NT2/D1 (cell line): ENCODE measurements around the gene NEK2.

Experiments
- DNase-seq: peaks from one replicate; pipeline ENCODE4 v3.0.0-alpha.2; 2011; ENCODE audit warnings: low read depth, low spot score
- H3K27me3 ChIP-seq: 2 replicates; pipeline ENCODE4 v1.6.0; 2011; ENCODE audit warnings: mild to moderate bottlenecking; ENCODE audit not compliant: insufficient read length, insufficient read depth
- H3K36me3 ChIP-seq: 2 replicates; pipeline ENCODE4 v1.6.1; 2011; ENCODE audit warnings: mild to moderate bottlenecking, low read length, mixed read lengths; ENCODE audit not compliant: insufficient read depth, insufficient read length
- H3K4me1 ChIP-seq: 2 replicates; pipeline ENCODE4 v1.5.1; 2011; ENCODE audit not compliant: insufficient read depth, insufficient read length
- H3K4me3 ChIP-seq: 2 replicates; pipeline ENCODE4 v1.5.1; 2011; ENCODE audit warnings: low read depth; ENCODE audit not compliant: insufficient read length
- H3K9ac ChIP-seq: 2 replicates; pipeline ENCODE4 v1.6.0; 2011; ENCODE audit warnings: low read depth; ENCODE audit not compliant: insufficient read length
- H3K9me3 ChIP-seq: 2 replicates; pipeline ENCODE4 v1.5.1; 2011; ENCODE audit warnings: mild to moderate bottlenecking, low read length; ENCODE audit not compliant: insufficient read depth
- SUZ12 ChIP-seq: IDR thresholded peaks from 2 replicates; pipeline ENCODE4 v1.6.1; 2011; ENCODE audit not compliant: insufficient read length, insufficient read depth; ENCODE audit errors: extremely low read depth
- YY1 ChIP-seq: IDR thresholded peaks from 2 replicates; pipeline ENCODE4 v1.6.1; 2011; ENCODE audit not compliant: insufficient read length, insufficient read depth
- ZNF274 ChIP-seq: IDR thresholded peaks from 2 replicates; pipeline ENCODE4 v1.6.1; 2011; ENCODE audit warnings: mild to moderate bottlenecking, low read depth, low read length

NEK2 gene

DNA sequence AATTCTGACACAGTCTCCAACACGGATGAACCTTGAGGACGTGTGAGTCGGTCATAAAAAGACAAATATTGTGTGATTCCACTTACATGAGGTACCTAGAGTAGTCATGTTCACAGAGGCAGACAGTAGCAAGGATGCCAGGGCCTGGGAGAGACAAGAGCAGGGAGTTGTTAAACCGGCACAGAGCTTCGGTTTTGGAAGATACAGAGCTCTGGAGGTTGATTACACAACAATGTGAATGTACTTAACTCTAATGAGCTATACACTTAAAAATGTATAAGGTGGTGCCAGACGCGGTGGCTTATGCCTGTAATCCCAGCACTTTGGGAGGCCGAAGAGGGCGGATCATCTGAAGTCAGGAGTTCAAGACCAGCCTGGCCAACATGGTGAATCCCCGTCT lies 37.8 kb upstream of the NEK2 start:
- Histone ChIP-seq H3K4me3 (no peak overlapping the region), H3K9ac (no peak overlapping the region), H3K9me3 (no peaks in the 10 kb centered on the region), H3K4me1 (peaks cover 4% of the 10 kb centered on the region), H3K27me3 (no peaks in the 10 kb centered on the region), H3K36me3 (no peaks in the 10 kb centered on the region)
- DNase-seq: no peak
- TF ChIP-seq SUZ12 (no peak), ZNF274 (no peak), YY1 (no peak)

DNA sequence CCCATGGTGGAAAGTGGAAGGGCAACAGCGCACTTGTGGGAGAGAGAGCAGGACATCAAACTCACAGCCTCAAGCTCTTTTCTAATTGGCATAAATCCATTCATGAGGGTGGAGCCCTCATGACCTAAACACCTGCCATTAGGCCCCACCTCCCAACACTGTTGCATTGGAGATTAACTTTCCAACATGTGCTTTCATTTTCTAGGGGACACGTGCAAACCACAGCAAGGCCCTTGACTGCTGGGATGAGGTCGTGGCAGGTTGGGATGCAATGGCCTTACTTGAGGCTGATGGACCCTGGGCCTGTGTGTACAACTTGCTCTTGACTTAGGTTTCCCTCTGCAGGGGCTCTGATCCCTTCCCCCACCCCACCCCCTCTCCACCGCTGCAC lies 35.9 kb upstream of the NEK2 start:
- no peaks in the 10 kb centered on the region for H3K36me3 ChIP-seq
- no peak overlapping the region for H3K9ac ChIP-seq
- H3K4me3 ChIP-seq: no peak overlapping the region
- no peaks in the 10 kb centered on the region for H3K27me3 ChIP-seq
- no peaks in the 10 kb centered on the region for H3K9me3 ChIP-seq
- peaks cover 4% of the 10 kb centered on the region for H3K4me1 ChIP-seq
- no peak for TF ChIP-seq SUZ12
- TF ChIP-seq YY1: no peak
- no peak for TF ChIP-seq ZNF274
- DNase-seq: no peak

- no peaks in the 10 kb centered on the region for H3K4me1 ChIP-seq
- no peaks in the 10 kb centered on the region for H3K36me3 ChIP-seq
- H3K4me3 ChIP-seq: no peak overlapping the region
- DNase-seq: no peak
- TF ChIP-seq ZNF274 (no peak), SUZ12 (no peak), YY1 (no peak)
- no peaks in the 10 kb centered on the region for H3K9me3 ChIP-seq
- H3K27me3 ChIP-seq: no peaks in the 10 kb centered on the region
- H3K9ac ChIP-seq: no peak overlapping the region
Observed at GRCh38 chr1:211710566-211711314, 35.3 kb upstream of the NEK2 start.

- H3K9me3 ChIP-seq: no peaks in the 10 kb centered on the region
Observed at GRCh38 chr1:211708926-211709325, 33.5 kb upstream of the NEK2 start.

GRCh38 chr1:211708006-211708405 lies 32.6 kb upstream of the NEK2 start:
- TF ChIP-seq SUZ12 (no peak), YY1 (no peak)
- H3K4me3 ChIP-seq: no peak overlapping the region

More at GRCh38 chr1:211708926-211709325, 33.5 kb upstream of the NEK2 start:
- H3K4me3 ChIP-seq: no peak overlapping the region
- no peaks in the 10 kb centered on the region for H3K27me3 ChIP-seq
- H3K9ac ChIP-seq: no peak overlapping the region
- peaks cover 1% of the 10 kb centered on the region for H3K4me1 ChIP-seq
- no peak for DNase-seq
- TF ChIP-seq SUZ12 (no peak), ZNF274 (no peak), YY1 (no peak)
- H3K36me3 ChIP-seq: no peaks in the 10 kb centered on the region

DNA sequence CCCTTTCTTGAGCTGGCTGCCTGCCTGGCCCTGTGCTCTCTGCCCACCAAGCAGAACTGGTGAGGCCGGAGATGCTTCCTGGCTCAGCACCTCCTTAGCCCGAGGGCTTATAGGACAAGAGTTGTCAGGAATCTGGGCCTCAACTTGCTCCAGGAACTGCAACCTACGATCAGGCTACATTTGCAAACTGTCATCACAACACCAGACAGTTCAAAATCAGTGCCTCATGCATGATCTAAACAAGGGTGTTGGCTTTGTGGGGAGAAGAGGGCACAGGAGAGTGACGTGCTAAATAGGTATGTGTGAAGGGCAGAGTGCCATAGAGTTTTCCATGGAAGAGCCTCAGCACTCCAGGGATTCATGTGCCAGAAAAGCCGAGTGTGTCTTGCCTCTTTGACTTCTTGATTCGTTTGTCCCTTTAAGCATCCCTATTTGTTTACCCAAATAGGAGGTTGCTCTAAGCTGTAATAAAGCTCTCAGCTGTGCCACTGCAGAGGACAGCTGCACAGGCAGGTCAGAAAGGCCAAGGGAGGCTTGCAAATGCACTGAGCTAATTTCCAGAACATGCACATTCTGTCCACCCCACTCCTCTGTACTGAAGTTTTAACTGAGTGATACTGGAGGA lies 30.2 kb upstream of the NEK2 start:
- DNase-seq: no peak
- H3K27me3 ChIP-seq: peaks cover 5% of the 10 kb centered on the region
- peaks cover 6% of the 10 kb centered on the region for H3K4me1 ChIP-seq
- no peak overlapping the region for H3K9ac ChIP-seq
- H3K9me3 ChIP-seq: no peaks in the 10 kb centered on the region
- H3K4me3 ChIP-seq: no peak overlapping the region
- TF ChIP-seq SUZ12 (no peak), ZNF274 (no peak), YY1 (no peak)
- no peaks in the 10 kb centered on the region for H3K36me3 ChIP-seq

More at GRCh38 chr1:211708006-211708405, 32.6 kb upstream of the NEK2 start:
- no peaks in the 10 kb centered on the region for H3K27me3 ChIP-seq
- H3K4me1 ChIP-seq: peaks cover 6% of the 10 kb centered on the region
- H3K9ac ChIP-seq: no peak overlapping the region
- DNase-seq: no peak
- no peaks in the 10 kb centered on the region for H3K9me3 ChIP-seq
- no peaks in the 10 kb centered on the region for H3K36me3 ChIP-seq

GRCh38 chr1:211704543-211704942 lies 29.1 kb upstream of the NEK2 start:
- no peak overlapping the region for H3K4me3 ChIP-seq
- DNase-seq: no peak
- no peaks in the 10 kb centered on the region for H3K9me3 ChIP-seq
- peaks cover 5% of the 10 kb centered on the region for H3K27me3 ChIP-seq
- peaks cover 6% of the 10 kb centered on the region for H3K4me1 ChIP-seq
- TF ChIP-seq ZNF274 (no peak), YY1 (no peak)
- H3K36me3 ChIP-seq: no peaks in the 10 kb centered on the region
- H3K9ac ChIP-seq: no peak overlapping the region
